ENCODE data around the gene MIEF1.

GRCh38 chr22:39535357-39535725 is 33.3 kb downstream of the MIEF1 start:
- TF ChIP-seq ZNF138 (tag by site-specific recombination; IDR thresholded peaks at IDR 0.05; ENCODE audit: borderline replicate concordance): no peak
- TF ChIP-seq CTCF (tag by site-specific recombination; IDR thresholded peaks at IDR 0.05): no peak
- TF ChIP-seq ZNF623 (tag by site-specific recombination; IDR thresholded peaks at IDR 0.05): no peak
- TF ChIP-seq GLI4 (tag by site-specific recombination; IDR thresholded peaks at IDR 0.05): no peak
- TF ChIP-seq ZNF350 (tag by site-specific recombination; IDR thresholded peaks at IDR 0.05): no peak
- no peak for TF ChIP-seq ZNF280C (tag by site-specific recombination; IDR thresholded peaks at IDR 0.05)
- no peak for TF ChIP-seq ZNF629 (tag by site-specific recombination; IDR thresholded peaks at IDR 0.05)
- no peak for TF ChIP-seq FEZF1 (tag by site-specific recombination; IDR thresholded peaks at IDR 0.05)
- TF ChIP-seq ZNF121 (tag by site-specific recombination; IDR thresholded peaks at IDR 0.05): no peak
- TF ChIP-seq ZBTB17 (tag by site-specific recombination; IDR thresholded peaks at IDR 0.05): no peak
- TF ChIP-seq TCF7L2 (IDR thresholded peaks at IDR 0.05; ENCODE audit: borderline replicate concordance, low read depth, low read length): no peak

Data from HEK293 (cell line).